ENCODE measurements around the gene BPIFB2.
A peak's percentile ranks its signal among the peaks of the same experiment; 100 is the strongest.
"Not testable (repeated sequence)": the region's sequence is repeated elsewhere in the genome, so short reads cannot be mapped to it uniquely, and the experiment has no call there.

BPIFB2 gene

DNA sequence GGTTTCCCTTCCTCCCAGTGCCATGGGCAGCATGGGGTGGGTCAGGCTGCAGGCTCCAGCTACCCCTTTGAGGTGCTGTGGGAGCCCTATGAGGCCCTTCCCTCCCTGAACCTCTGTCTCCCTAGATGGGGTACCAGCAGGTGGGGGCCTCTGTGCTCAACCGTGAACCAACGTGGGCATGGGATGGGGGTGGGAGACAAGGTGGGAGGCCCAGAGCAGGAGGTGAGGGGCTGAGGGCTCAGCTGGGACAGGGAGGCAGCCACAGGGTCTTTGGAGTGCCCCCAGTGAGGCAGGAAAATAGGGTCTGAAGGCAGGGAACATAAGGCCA is 36.6 kb upstream of the BPIFB2 start:
- no peak for DNase-seq (ENCODE audit: low read depth in 3 of 3)

DNA sequence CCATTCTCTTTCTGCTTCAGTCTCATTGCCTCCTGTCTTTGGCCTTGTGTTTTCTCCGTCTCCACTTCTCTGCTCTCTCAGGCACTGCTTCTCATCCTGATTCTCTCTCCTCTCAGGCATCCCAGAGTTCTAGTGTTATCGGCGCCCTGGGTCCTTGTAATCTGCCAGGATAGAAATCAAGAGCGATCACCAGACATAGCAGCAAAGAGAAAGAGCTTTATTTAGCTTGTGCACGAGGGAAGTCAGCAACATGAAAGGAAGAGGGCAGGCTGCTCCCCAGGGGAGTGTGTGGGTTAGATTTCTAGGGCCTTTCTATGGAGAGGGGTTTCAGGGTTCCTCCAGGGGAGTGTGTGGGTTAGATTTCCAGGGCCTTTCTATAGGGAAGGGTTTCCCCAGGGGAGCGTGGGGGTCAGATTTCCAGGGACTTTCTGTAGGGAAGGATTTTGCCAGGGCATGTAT is 35.8 kb upstream of the BPIFB2 start:
- no peak for DNase-seq (ENCODE audit: low read depth in 3 of 3)

DNA sequence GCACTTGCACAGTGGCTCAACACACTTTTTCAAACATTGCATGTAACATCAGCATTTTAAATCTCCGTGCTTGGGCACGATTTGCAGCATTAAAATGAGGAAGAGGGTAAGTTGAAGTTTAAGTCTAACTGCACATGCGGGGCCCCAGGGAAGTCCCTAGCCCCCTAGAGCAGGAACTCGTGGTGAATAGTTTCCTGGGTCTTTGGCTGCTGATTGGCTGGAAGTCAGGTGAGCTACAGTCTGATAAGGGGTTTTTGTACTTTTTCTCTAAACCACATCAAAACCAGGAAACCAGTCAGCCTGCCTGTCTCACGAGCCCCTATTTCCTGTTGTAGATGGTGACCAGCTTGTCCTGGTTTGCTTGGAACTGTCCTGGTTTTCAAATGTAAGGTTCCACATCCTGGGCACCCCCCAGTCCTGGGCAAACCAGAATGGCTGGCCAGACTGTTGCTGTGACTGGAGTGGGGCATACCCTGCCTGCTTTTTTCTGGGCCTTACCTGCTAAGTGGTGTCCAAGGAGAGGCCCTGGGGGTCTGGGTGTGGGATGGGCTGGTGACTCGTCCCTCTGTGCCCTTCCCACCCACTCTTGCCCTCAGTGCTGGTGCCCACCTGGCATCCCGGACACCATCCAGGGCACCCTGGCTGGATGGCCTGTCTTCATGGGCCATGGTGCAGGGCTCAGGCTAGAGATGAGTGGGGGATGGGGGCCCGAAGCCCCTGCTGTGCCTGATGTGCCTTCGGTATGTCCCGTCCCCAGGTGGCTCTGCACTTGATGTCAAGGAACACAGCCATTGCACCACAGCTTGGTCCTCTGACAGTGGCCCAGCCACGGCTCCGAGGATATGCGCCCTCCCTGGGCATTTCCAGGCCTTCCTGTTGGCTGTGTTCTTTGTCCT is 35.1 kb upstream of the BPIFB2 start:
- DNase-seq (ENCODE audit: low read depth in 3 of 3), result peak; percentile 65 to 74 (median 72)

DNA sequence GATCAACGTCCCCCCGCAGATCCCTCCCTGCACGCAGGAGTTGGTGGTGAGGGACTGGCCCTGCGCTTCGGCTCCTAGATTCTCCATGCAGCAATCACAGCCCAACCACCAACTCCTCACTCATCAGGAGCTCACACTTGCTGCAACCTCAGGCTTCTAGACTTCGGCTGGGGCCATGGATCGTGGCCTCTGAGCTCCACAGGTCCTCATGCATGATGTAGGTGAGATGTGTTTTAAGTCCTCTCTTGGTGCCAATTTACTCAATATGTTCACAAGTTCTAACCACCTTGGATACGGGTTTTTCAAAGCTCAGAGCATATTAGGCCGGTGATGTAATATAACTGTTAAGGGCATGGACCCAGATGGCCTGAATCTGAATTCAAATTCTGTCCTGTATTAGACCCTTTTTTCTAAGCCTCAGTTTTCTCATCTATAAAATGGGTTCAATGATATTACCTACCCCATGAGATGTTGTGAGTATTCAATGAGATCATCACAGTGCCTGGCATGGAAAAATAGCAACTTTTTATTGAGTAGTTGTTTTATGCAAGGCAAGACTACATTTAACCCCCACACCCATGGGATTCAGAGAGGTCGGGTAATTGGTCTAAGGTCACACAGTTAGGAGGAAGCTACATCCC is 34.3 kb upstream of the BPIFB2 start:
- no peak for DNase-seq (ENCODE audit: low read depth in 3 of 3)

DNA sequence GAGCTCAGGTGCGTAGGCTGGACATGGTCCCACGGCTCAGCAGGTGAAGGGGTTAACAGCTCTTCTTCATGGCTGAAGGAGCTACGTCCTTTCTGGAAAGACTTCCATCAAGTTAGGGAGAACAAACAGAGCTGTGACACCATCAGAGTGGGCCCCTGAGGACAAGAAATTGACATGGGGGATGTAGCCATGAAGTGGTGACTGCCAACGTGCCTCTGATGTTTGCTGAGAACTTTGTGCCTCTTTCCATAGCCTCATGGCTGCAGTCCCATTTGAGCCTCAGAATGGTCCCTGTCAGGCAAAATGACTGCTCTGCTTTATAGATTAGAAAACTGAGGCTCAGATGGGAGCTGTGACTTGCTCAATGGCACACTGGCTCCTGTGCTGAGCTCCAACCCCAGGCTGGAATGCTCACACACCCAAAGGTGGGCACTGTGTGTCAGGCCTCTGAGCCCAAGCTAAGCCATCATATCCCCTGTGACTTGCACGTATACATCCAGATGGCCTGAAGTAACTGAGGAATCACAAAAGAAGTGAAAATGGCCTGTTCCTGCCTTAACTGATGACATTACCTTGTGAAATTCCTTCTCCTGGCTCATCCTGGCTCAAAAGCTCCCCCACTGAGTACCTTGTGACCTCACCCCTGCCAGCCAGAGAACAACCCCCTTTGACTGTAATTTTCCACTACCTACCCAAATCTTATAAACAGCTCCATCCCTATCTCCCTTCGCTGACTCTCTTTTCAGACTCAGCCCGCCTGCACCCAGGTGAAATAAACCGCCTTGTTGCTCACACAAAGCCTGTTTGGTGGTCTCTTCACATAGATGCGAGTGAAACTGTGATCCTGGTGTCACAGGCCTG is 33.1 kb upstream of the BPIFB2 start:
- DNase-seq (ENCODE audit: low read depth in 3 of 3), result not testable (repeated sequence)

DNA sequence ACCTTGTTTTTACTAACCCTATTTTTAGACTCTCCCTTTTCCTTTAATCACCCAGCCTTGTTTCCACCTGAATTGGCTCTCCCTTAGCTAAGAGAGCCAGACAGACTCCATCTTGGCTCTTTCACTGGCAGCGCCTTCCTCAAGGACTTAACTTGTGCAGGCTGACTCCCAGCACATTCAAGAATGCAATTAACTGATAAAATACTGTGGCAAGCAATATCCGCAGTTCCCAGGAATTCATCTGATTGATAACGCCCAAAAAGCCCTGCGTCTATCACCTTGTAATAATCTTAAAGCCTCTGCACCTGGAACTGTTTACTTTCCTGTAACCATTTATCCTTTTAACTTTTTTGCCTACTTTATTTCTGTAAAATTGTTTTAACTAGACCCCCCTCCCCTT is 32.4 kb upstream of the BPIFB2 start:
- not testable (repeated sequence) for DNase-seq (ENCODE audit: low read depth in 3 of 3)

DNA sequence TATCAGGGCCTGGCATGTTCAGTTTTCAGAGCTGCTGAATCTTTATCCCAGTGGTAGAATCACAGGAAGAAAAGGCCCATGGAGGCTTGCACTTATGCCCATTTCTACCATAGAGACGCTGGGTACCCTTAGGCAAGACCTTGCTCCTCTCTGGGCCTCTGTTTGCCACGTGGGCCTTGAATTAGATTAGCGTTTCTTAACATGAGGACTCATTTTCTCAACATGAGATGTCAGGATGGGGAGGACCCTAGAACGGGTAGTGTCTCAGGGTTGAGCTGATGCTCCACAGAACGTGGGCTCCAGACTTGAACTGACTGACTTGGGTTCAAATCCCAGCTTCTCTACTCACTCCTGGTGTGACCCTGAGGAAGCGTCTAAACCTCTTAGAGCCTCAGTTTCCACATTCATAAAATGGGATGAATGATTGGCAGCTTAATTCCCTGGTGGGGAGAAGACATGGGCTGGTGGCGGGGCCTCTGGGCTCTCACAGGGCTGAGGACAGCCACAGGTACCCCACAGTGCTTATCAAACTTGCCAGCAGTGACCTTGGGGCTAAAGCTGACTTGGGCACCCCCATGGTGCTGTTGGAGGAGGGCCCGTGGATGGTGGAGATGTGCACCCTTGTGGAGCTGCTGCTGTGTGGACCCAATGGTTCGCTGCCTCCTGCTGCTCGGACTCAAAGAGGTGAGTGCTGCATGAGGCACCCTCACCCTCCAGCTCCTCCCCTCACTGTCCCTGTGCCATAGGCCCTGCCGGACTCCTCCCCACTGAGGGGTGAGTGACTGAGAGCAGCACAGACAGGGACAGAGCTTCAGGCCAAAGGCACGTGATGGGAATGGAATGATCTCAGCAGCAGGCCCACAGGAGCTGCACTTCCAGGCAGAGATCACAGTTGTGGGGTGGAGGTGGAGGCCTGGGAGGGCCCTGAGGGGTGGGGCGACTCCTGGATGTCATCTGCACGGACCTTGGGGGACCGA is 31.5 kb upstream of the BPIFB2 start:
- no peak for DNase-seq (ENCODE audit: low read depth in 3 of 3)

DNA sequence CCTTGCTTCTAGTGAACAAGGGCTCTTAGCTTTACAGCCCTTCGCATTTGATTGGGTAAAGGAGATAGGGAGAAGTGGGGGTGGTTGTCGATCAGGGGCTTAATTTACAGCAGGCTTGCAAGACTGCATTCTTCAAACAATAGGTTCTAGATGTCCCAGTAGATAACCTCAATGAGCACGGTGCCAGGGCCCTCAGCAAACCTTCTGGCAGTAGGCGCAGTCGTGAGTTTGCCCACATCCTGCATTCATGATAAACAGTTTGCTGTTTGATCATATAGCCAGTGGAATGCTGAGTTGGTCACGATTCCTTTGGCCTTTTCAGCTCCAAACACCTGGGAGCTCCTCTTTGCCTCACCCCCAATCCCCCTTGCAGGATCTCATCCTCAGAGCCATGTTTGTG is 30.8 kb upstream of the BPIFB2 start:
- no peak for DNase-seq (ENCODE audit: low read depth in 3 of 3)

DNA sequence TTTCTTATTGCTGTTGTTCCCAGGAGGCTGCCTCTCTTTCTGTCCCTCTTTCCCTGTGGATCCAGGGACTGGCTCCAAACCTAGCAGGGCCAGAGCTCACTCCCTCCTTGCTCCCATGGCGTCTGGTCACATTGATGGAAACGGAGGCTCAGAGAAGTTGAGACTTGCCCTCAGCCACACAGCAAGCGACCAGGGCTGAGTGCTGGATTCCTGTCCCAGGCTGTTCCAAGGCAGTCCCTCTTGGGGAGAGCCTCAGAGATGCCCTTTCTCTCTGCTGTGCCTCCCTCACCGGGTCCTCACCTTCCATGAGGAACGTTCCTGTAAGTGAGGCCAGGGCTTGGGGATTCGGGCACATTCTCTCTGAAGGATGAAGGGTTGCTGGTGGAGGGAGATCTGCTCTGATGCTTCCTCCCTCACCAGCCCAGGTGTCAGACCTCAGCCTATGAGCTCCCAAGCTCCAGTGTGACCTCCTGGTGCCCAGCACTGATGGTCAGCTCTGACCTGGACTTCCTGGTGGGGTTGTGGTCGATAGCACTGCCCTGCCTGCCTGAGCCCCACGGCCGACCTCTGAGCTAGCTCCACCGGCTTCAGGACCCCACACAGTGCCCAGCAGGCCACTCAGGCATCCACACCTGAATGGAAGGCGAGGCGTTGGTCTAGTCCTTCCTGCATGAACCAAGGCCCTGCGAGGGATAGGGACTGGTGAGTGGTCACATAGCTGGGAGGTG is 30.1 kb upstream of the BPIFB2 start:
- no peak for DNase-seq (ENCODE audit: low read depth in 3 of 3)

DNA sequence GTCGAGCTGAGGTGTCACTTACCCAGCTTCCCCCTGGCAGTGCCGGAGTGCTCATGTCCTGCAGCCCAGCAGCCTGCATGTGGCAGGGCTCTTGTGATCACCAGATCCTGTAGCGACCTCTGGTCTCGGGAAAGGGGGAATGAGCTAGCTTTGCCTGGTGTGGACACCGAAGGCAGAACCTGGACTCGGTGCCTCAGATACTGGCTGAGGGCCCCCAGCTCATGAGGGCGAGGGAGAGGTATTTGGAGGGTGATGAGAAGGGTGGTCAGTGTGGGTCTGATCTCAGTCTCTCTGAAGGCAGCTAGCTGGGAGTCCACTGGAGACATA is 29.5 kb upstream of the BPIFB2 start:
- DNase-seq (ENCODE audit: low read depth in 3 of 3), result no peak

DNA sequence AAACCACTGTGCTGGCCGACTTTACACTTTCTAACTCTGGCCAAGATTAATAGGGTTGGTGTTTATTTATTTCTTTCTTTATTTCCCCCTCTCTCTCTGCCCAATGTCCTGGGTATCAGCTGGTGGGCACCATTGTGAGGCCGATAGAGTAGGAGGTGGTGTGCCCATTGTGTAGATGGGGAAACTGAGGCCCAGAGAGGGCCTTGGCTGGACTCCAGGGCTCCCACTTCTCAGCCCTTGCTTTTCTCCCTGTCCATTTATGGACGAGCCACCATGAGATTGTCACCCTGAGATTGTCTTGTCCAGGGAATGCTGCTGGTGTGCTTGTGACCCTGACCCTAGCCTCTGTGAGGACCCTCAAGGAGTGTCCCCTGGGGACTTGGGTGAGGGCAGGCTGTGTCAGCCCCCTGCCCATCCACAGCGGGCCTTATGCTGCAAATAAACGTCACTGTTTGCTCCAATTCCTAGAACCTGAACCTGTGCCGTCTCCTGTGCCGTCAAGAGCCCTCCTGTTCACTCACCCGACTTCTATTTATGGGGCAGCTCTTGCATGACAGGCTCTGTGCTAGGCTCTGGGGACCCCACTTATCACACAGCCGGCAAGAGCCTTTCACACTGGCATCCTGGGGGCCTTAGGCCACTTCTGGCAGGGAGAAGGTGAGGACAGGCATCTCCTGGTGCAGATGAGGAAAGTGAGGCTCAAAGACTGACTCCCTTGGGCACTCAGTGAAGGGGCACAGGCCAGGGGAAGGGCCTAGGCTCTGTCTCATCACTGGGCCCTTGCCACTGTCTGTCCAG is 28.1 kb upstream of the BPIFB2 start:
- no peak for DNase-seq (ENCODE audit: low read depth in 3 of 3)

DNA sequence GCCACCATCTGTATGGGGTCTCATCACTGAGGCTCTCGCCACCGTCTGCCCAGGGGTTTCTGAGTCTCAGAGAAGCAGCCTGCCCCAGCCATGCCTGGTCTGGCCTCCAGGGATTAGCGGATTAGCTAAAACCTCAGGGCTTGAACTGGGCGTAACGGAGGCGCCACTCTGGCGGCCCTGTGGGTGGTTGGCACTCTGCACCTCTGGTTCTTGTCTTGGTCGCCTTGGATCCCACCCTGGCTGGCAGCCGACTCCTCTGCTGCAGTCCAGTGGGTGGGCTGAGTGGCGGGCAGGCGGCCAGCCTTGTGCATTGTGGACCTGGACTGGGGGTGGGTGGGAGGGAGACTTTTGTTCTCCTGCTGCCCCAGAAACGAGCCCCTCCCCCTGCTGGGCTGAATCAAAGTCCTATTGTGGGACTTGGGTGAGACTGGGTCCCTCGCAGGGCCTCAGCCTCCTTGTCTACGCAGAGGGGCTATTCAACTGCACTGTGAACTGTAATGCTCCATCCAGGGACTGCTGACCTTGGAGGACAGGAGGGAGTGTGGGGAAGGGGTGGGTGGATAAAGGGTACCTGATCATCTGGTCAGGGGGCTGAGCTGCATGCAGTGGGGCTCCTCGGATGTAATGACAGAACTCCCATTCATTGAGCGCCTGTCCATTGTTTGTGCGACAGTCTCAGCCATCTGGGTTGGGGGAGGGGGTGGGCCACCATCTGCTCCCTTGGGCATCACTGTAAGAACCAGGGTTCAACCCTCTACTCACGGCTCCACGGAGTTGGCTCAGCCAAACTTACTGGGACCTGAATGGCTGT is 27.2 kb upstream of the BPIFB2 start:
- DNase-seq (ENCODE audit: low read depth in 3 of 3), result no peak

DNA sequence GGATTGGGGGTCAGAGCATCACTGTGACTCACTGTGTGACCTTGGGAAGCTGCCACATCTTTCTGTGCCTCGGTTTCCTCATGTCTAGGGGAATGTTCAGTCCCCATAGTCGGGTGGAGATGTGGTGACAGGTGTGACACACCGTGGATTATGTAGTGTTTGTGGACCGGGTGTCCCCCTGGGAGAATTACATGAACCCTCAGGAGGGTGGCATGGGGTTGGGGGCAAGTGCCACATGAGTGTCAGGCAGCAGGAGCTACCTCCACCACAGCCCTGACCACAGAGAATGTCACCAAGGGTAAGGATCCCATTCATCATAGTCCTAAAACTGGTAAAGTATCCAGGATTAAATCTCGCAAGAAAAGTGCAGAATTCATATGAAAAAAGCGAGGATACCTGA is 26.5 kb upstream of the BPIFB2 start:
- no peak for DNase-seq (ENCODE audit: low read depth in 3 of 3)

DNA sequence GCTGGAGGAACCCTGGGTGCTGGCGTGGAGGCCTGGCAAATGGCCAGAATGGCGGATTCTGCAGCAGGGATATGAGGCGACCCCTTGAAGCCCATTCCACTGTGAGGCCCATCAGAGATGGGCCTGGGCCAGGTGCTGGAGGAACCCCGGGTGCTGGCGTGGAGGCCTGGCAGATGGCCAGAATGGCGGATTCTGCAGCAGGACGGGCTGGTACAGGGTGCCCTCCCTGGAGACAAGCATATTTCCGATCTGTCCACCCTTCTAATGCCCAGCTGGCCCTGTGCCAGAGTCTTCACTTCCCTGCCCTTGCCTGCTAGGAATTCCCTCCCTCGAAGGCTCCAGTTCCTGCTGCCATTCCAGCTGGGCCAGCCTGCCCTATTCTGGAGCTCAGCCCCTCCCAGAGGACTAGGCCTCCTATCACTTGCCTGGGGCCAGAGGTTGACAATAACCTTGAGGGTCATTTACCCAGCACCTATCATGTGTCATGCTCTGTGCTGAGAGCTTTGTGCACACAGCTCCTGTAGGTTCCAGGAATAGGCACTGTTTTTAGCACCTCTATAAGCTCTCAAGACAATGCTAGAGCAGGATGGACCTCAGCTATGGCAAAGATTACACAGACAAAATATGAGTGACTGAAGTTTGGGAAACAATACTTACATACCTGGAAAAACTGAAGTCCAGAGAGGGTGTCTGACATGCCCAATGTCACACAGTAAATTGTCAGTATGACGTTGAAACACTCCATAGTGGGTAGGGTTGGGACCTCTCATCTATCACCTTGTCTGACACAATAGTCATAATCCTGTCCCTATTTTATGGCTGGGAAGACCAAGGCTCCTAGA is 24.7 kb upstream of the BPIFB2 start:
- no peak for DNase-seq (ENCODE audit: low read depth in 3 of 3)

DNA sequence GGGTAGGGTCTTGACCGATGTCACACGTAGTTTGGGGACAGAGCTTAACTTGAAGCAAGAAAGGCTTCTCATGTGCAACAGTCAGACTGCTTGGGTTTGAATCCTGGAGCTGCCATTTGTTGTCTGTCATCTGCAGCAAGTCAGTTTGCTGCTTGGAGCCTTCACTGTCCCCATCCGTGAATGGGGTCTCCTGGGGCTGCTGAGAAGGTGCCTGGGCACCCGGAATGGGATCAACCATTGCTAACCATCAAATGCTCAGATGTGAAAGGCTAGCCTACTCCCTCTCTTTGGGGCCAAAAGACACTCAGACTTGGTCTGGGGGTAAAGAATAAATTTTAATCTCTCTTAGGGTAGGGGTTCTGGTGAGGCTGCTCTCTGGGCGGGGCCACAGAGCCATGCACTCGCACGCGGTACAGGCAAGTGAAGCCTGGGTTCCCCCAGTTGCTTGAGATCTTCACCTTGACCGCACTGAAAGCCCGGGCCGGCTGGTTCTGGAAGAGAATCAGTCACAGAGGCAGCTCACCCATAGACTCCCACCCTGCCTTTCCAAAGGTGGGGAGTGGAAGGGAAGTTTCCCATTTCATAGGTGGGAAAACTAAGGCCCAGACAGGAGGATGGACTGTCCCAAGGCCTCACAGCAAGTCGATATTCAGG is 23.9 kb upstream of the BPIFB2 start:
- DNase-seq (ENCODE audit: low read depth in 3 of 3), result no peak

DNA sequence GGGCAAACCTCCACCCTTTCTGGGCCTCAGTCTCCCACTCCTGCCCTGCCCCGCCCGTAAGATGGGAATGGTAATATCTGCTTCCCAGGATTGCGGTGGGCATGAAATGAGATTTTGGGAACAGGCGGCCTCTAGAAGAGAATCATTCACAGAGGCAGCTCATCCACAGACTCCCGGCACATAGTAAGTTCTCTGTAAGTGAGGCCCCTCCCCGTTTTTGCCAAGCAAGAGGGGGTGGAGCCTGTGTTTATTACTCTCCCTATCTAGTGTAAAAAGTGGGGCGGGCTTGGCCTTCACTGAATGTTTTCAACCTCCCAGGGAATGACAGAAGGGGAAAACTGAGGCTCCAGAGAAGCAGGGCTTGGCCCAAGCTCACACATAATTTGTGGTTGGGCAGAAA is 23.3 kb upstream of the BPIFB2 start:
- DNase-seq (ENCODE audit: low read depth in 3 of 3), result no peak

DNA sequence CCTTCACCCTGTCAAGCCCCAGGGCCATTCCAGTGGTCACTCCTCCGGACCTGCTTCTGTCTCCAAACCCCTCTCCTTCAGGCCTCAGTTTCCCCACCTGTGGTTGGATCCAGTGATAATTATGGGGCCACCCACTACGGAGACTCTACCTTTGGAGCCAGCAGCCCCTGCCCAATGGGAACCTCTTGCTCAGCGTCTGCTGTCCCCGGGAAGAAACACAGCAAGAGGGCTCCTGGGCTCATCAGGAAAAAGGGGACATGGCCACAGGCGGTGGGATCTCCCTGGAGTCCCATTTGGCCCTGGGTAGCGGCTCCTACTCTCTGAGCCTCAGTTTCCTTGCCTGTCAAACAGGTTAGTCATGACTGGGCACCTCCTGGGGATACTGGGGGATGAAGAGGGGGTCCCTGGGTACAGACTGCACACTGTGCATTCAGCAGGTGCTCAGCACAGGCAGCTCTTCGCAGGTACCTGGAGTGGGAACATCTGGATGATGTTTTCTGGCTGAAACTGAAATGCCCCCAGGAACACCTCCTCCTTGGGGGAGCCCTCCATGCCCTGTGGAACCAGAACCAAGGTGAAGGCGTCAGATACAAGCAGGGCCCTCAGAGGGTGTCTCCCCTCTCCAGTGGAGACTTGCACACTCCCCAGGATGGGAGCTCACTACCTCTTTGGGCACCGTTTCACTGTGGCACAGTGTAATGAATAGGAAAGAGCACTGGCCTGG is 22.7 kb upstream of the BPIFB2 start:
- no peak for DNase-seq (ENCODE audit: low read depth in 3 of 3)
